Activated gamma-delta T cell treated with anti-CD3 and anti-CD28 coated beads, Interleukin-2, amount 50 U/mL, for 16 hours (primary cell): ENCODE data around the gene WDR38.

Experiments used
- DNase-seq: peaks from one replicate; pipeline ENCODE4 v3.0.0-alpha.2; 2020; ENCODE audit warnings: low read depth

The WDR38 gene

DNA sequence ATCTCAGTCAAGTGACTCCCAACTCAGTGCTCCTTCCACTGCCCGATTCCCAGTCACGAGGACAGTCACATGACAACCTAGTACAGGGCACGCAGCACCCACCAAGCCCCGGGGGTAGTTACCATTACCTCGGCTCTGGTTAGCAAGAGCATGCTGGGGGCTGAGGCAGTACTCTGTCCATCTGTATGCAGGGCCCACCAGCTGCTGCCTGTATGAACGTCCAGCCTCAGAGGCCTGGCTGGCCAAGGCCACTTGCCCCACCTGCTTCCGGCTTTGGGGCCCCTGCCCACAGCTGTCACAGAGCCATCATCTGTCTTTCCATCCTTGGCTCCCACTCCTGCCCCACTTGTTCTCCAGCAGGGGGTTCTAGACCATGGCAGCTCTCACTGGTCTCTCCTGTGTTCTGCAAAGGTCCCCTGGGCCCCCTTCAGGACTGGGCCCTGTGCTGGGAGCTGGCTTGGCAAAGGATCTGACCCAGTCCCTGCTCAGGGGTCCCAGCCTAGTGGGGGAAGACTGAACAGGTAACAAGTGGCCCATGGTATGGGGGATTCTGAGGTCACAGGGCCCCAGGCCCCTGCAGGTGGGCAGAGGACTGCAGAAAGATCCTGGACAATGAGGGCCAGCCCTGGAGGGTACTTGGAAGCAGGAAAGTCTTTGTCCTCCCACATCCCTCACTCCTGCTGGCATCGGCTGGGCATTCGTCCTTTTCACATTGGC, 5.2 kb downstream of the WDR38 start:
- no peak for DNase-seq

DNA sequence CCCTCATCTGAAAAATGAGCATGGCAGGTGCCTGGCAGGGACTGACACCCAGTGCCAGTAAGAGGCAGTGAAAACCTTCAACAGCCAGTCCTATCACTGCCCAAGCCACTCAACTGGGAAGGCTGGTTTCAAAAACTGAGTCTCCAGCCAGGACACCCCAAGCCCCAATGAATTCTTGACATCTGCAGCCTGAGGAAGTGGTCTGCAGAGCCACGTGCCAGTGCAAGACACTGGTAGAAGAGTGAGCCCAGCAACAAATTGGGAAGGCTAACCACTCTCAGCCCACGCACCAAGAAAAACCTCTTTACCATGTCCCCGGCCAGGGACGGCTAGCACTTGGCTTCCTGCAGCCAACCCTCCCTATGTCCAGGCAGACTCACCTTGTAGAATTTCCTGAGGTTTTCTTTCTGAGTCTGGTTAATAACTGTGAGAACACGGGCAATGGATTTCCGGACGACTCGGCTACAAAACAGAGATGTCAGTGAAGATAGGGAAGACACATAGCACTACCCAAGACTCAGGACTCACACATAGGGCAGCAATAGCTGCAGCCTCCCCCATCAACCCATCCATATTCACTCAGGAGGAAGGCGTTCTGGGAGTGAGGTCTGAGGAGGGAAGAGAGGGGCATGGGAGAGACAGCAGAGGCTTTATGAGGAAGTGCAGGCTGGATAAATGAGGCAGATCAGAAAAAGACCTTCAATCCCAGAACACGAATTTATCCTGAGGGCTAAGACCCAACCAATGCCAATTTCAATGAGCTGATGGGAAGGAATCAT, 6.7 kb downstream of the WDR38 start:
- DNase-seq: no peak

DNA sequence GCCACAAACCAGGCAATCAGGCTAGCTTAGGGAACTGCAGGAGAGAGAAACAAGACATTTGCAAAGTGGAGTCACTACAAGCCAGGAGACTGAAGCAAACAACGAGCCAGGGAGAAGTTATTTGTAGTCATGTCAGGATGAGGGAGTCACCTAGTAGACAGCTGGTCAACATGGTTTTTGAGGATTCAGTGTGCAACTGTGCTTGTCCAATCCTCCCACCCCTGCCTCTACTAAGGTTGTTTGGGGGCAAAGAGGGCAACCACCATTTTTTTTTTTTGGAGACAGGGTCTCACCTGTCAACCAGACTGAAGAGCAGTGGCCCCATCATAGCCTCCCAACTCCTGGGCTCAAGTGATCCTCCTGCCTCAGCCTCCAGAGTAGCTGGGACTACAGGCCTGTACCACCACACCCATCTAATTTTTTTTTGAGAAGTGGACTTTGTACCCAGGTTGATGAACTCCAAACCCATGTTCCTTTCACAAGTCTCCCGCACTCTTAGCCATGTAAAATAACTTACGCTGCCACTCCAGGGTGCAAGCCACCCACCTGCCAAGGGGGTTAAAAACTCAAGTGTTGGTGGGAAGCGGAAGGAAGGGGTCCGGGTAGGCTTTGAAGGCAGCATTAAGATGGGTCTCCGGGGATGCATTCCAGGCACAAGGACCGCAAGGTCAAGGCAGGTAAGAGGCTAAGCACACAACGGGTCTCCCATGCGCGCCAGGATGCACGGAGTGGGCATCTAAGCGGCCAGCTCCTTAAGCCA, 7.5 kb downstream of the WDR38 start:
- DNase-seq: no peak

DNA sequence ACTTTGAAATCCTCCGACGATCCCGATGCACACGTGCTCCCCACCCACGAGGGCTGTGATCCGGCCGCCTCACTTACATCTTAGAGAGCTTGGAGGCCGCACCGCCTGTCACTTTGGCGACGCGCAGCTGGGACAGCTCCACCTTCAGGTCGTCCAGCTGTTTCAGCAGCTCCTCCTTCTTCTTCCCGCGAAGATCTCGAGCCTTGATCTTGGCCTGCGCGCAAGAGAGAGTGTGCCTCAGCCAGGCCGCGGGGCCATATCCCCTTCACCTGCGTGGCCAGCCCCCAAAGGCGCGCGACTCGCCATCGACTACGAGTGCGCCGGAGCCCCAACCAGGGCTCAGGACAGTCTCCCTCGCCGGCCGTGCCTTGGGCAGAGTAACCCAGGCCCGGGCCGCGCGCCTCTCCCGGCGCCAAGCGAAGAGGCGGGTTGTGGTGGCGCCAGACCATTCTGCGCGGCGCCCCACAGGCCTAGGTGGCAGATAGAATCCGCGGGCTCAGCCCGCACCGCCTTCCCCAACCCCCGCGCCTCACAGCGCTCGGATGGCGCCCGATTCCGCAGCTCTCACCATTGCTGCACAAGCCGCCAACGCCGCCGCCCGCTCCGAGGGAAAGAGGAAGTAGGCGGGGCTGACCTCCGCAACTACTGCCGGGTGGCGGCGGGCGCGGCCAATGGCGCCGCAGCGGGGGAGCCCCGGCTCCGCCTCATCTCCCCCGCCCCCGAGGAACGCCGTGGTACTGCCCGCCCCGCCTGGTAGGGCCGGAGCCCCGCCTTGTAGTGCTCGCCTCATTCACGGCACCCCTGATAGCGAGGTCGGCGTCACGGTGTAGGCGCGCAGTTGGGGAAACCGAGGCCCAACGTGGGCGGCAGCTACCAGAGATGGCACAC, 8.3 kb downstream of the WDR38 start, which contains the start of the genes ARPC5L and RPL35:
Gene ARPC5L (plus strand): TSS at position 789 of the 888 bp plus-strand sequence. CDS start 7,161 bp downstream, outside the sequence.
Gene RPL35 (minus strand): TSS at position 616 of the 888 bp plus-strand sequence. CDS start 45 bp downstream, at position 571.
- peak; percentile 93 for DNase-seq

DNA sequence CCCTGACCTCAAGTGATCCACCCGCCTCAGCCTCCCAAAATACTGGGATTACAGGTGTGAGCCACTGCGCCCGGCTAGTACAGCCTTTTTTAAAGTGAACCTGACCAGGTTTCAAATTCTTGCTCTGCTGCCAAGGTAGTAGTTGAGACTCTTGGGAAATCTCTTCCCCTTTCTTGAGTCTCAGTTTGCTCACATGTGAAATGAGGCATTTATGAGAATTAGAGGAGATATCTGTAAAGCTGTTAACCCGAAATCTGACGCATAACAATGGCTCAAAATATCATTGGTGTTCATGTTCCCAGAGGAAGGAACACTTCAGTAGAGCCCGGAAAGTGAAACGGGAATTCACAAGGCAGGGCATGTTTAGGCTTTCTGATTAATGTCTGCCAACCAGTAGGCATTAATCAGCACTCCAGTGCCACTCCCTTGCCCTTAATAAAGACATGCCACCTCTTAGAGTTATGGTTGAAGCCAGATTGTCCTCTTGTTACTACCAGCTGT, 10.2 kb downstream of the WDR38 start:
- DNase-seq: no peak

DNA sequence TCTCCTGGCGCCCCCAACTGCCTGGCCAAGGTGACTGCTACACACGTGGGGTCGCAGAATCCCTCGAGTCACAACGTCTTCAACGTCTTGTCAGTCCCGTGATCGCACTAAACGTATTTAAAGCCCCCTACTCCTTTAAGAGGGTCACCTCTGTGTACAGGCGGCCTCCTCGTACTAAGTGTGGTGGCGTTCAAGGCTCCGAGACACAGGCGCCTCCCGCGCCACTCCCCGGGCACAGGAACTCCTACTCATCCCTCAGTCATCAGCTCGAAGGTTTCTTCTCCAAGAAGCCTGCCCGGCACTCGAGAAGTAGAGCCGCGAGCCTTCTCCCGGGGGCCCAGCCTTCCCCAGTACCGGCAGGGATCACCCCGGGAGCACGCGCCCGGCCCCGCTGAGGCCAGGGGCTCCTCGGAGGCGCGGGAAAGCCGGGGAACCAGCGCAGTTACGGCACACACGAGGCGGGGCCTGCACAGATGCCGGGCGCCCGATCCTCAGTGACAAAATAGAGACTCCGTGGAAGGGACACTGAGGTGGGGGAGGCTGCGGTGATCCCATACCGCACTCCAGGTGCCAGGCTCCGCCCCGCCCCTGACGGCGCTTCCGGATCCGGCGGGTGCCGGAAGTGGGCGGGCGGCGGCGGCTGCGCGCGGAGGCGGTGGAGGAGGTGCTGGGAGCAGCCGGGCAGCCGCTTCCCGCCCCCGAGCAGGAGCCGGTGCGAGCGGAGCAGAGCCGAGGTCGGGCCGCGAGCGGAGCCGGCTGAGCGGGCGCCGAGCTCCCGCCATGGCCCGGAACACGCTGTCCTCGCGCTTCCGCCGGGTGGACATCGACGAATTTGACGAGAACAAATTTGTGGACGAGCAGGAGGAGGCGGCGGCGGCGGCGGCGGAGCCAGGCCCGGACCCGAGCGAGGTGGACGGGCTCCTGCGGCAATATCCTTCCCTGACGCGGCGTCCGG, 15.5 kb downstream of the WDR38 start:
- peak; percentile 85 for DNase-seq

DNA sequence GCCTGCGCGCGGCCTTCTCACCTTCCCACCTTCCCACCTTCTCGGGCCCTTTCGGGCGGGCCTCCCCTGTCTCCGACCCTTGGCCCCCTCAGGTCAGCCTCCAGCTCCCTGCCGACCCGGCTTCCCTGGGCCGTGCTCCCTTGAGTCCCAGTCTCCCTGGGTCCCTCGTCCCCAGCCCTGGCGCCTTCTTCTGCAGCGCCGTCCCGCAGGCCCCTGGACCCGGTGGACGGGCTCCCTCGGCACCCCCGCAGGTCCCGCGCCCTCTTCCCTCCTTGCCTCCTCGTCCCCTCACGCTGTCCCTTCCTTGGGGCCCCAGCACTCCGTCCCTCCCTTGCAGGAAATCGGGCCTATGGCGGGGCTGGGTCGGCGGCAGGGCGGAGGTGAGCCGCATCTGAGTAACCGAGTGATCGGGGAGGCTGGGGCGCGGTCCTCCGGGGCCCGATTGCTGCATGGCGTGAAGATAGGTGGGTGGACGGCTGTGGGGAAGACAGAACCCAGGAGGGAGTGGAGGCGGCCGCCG, 16.3 kb downstream of the WDR38 start:
- peak; percentile 26 for DNase-seq

DNA sequence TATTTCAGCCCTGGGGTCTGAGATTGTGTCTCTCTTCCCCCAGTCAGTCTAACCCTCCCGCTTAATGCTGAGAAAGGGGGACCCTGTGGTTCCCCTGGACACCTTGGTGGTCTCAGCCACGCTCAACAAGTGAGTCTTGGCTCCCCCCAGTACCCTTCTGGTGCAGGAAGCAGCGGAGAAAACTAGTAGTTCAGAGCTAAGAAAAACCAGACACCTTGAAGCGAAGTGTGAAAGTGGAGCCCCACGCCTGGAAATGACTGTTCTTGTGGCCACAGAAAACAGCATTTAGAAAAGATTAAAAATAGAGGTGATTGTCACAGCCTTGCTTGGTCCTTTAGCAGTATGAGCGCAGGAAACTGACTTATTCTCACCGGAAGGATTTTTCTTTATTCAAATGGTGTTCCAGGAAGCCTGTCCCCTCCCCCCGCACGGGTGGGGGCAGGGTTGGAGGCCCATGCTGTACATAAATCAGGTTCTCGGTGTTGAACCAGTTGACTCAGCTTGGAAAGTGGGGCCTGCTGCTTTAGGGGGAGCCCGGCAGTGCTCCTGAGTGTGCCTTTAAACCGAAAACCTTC, 16.8 kb downstream of the WDR38 start:
- peak; percentile 83 for DNase-seq

DNA sequence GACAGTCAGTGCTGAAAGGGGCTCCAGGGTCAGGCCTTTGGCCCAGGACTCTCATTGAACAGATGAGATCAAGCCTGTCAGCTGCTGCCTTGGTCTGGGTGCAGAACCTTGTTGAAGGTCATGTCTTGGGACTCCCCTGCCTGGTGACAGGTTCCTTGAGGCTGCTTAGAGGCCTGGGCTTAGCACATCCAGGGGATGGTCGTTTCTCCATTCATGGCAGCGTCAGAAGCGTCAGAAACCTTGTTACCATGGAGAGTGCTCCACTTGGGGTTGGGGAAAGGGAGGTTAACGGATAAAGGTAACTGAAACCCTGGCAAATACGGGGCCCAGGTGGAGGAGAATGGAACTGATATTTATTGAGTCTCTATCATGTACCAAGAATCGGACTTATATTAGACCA, 17.5 kb downstream of the WDR38 start:
- no peak for DNase-seq

DNA sequence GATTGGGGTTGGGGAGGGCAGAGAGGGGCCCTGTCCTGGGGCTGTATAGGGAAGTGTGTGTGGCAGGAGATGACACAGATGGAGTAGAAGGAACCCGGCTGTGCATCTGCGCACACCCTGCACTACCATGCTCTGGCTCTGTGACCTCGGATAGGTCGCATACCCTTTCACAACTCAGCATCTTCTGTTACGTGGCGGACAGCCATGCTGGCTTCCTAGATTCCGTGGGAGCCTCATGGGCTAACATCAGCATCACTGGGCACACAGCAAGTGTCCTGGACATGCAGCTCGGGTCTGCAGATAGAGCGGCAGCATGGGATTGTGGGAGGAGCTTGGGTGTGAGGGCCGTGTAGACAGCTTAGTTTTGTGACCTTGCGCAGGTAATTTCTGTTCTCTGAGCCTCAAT, 17.9 kb downstream of the WDR38 start:
- DNase-seq: no peak

DNA sequence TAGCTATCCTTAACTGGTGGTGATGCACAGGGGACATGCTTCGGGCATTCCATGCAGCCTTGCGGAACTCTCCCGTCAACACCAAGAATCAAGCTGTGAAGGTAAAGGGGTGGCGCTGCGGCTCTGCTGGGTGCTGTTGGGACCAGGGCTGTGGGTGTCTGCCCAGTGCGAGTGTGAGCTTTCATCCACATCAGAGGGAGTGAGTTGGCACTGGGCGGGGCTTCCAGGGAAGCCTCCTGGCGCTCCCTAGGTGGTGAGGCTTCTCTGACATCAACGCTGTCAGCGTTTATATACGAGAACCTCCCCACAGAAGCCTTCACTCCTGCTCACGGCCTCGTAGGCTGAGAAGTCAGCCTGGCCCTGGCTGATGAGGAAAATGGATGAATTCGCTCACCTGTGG, 20.4 kb downstream of the WDR38 start:
- DNase-seq: peak; percentile 33

DNA sequence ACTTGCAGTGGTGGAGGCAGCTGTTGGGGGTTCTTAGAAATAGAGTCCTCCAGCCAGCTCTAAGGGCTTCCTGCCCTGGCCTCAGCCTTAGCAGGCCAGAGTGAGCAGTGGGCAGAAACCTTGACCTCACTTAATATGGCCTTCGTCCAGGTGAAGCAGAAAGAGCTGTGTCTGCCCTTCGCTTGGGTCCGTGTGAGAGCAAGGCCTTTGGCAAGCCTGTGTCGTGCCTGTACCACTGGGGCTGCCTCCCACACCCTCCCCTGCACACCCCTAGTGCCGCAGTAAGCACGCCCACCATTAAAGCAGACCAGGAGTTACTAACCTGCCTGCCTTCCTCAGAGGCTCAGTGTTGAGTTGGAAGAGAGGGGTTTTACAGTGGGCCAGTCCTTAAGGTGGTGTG, 22.2 kb downstream of the WDR38 start:
- DNase-seq: no peak

DNA sequence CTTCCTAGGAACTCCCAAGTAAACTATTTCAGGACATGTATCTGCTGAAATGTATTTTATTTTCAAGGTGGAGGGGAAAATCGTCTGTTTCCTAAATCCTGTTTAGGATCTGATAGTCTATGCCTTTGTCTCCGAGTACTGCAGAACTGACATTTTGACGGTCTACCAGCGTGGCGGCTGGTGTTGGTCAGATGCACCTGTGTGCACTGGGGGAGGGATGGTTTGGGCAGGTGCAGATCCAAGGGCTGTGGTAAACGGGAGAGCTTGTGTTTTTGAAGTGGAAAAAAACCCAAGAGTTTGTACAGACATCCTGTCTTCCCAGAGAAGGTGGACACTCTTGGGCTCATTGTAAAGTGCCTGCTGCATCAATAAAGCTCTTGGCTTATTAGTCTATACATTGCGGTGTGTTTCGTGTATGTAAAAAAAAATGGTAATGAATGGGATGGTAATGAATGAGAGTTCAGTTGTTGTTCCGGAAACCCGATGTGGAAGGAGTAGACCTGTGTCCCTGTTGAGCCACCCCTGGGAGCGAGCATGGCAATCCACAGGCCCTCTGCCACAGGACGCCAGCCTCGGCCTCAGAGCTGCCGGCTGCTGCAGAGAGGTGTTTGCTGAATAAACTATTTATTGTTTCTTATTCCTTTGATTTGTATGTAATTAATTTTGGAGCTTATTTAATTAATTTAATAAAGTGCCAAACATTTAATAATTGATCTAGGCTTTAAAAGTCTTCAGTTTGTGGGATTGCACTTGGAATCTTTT, 23.9 kb downstream of the WDR38 start:
- no peak for DNase-seq

DNA sequence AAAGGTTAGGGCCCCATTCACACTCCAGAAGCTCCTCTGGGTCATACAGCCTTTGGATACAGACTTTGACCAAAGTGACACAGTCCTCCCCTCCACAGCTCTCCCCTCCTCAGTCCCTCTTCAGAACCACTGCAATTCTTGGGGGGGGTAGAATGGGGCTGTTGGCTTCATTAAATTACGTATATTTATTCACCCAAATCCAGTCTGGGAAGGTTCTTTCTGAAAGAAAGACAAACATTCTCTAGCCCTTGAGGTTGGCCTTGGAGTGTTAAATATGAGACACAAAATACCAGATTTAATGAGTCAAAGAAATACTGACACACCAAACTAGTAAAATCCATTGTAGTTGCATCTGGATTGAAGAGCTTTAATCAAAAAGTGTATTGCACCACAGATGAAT, 24.8 kb downstream of the WDR38 start:
- DNase-seq: no peak

DNA sequence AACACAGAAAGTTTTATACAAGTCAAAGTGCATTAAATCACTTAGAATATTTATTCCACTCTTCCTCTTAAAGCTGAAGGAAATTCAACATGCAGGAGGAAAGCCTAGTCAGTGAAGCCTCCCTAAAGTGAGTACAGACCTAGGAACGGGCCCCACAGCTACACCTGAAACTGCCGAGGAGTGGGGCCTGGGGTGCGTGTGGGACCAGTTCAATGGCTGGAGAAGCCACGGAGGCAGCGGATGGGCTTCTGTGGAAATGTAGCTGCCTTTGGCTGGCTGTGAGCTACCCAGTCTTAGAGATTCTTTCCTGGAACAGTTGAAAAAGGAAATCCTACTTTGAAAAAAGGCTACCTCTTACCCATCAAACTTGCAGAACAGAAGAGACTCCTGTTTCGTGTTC, 25.3 kb downstream of the WDR38 start:
- no peak for DNase-seq

DNA sequence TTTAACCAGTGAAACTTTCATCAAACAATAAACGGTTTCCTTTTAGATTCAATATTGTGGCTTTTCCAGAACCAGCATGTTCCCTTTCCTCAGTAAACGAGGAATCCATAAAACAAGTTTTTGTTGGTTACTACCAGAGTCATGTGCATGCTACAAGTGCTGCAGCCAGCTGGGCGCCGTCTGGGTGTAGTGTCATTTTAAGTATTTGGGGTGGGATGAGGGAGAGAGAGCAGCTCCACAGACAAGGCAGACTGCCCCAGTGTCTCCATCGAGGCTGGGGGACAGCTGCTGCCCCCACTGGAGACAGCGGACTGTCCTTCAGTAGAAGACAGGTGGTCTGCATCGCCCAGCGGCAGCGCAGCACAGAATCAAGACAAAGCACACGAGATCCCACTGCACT, 26.0 kb downstream of the WDR38 start:
- DNase-seq: no peak

DNA sequence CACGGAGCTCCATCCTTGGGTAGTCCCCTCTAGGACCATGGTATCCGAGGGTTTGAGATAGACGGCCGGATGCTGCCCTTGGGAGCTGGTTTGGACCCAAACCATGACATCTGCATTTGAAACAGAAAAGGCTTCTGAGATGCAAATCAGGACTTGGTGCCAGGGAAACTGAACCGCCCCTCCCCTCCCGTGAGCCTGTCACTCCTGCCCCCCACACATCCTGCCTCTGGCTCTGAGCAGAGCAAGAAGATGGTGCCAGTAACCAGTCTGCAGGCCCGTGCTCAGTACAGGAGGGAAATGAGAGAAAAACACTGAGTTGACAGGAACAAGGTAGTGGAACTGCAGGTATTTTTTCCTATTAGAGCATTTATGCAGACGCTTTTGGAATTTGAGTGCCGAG, 27.2 kb downstream of the WDR38 start:
- no peak for DNase-seq

DNA sequence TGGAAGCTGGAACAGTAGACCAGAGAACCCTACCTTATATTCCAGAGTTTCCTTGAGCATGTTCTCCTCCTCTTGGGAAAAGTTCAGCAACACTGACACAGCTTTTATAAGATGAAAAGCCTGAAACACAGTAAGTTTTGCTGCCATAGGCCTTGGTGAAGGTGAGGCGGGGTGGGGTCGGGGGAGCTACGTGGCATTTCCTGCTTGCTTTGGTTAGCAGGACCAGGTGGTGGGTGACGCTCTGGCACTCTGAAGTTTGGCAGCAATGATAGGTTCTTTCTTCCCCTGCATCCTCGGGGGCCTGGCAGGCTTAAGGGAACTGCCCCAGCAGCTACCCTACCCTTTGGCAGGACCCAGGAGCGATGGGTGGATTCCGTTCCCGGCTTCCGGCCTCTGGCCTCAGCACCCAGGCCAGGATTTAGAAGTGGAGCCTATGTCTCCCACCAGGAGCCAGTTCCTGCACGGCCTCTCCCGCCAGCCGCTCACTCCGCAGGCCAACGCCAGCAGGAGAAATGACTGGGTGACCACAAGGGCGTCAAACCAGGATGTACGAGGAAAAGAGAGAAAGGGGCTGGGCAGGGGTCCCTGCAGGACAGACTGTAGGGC, 28.0 kb downstream of the WDR38 start:
- DNase-seq: no peak
